GM15510 (cell line): ENCODE results near the gene CXorf65.

Experiments
- POLR2A ChIP-seq: IDR thresholded peaks from 3 replicates; pipeline ENCODE4 v1.6.1; 2011; ENCODE audit warnings: borderline replicate concordance; ENCODE audit not compliant: insufficient read length; ENCODE audit errors: extremely low read depth

CXorf65 gene

GRCh38 chrX:71056867-71057266 is 49.7 kb downstream of the CXorf65 start:
- TF ChIP-seq POLR2A: no peak
